Esophagus muscularis mucosa (tissue), 2 donors: ENCODE data around the gene HLA-DQA1.

ENCODE experiments used
- EP300 ChIP-seq: sonication (generic); formaldehyde crosslinking; IDR thresholded peaks from one replicate; pipeline ENCODE4 v1.6.1; 2017; ENCODE audit warnings: antibody characterized with exemption
- POLR2A ChIP-seq: fragments of 450-650 bp; IDR thresholded peaks from one replicate; pipeline ENCODE4 v1.6.1; 2017; ENCODE audit warnings: antibody characterized with exemption, moderate library complexity, mild to moderate bottlenecking, low read depth

- TF ChIP-seq POLR2A (no peak), EP300 (no peak)
Measured at GRCh38 chr6:32639440-32640394, 2.5 kb downstream of the HLA-DQA1 start.
